NOMO-1 treated with DMSO at 0.1 percent for 48 hours (cell line): ENCODE measurements around the gene FAM184B.

Experiments
- DNase-seq: peaks from one replicate; lab custom pipeline; 2025; ENCODE audit not compliant: unreplicated experiment; lab: John Stamatoyannopoulos, UW

FAM184B gene

GRCh38 chr4:17587094-17587822 is 194.2 kb downstream of the FAM184B start:
- DNase-seq, result no peak

- no peak for DNase-seq
Measured at GRCh38 chr4:17584521-17585213, 196.8 kb downstream of the FAM184B start.

DNA sequence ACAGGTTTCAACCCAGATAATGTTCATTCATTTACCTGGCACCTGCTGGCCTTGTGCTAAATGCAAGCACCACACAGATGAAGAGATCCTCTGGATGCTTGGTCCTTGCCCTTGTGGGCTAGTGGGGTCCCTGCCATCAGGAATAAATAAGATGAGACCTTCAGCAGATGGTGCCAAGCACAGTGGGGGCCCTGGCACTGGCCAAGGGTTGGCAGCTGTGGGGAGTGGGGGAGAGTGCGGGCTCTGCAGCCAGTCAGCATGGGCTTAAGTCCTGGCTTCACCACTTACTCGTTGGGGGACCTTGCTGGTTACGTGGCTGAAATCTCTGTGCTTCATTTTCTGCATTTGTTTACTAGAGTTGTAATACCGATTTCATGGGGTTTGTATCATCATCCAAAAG is 197.5 kb downstream of the FAM184B start:
- no peak for DNase-seq

DNA sequence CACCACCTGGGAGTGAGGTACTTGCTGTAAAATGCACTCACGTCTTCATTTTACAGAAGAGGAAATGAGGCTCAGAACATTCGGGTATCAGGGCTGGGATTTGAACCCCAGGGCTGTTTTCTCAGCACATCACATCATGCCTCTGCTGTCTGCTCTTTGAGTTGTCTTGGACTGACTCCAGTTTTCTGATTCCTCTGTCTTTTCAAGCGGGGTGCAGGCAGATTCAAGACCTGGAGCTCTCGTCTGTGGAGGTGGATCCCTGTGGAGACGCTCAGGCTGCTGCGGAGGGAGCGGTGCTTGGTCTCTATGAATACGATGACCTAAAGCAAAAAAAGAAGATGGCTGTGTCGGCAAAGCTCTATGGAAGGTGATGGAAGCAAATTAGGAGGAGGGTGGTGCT is 198.1 kb downstream of the FAM184B start:
- DNase-seq, result no peak

DNA sequence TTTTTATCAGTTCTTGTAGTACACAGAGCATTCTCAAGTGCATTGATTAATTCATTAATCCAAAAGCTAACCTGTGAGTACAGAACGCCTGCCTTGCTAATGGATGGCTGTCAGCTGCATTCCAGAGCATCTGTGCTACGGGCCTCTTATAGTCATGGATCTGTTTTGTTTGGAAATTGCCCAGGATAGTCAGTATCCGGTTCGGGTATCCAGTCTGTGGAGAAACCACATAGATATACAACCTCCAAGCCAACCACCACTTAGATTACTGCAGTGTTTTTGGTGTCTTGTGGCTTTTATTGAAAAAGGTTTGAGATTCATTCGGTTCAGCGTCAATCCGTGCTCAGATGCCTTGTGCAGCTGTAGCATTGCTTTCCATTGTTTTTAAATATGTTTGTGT is 200.5 kb downstream of the FAM184B start:
- no peak for DNase-seq
